Stimulated activated CD4-positive, alpha-beta T cell treated with anti-CD3 and anti-CD28 coated beads, Interleukin-12 subunit alpha, Interleukin-12 subunit beta, amount 100 ng/mL, for 48 hours (primary cell): ENCODE data around the gene DUOX2.
"Not testable (repeated sequence)": the region's sequence is repeated elsewhere in the genome, so short reads cannot be mapped to it uniquely, and the experiment has no call there.

Experiments used
- DNase-seq, 3 donors: peaks; one replicate each; pipeline ENCODE4 v3.0.0-alpha.2; 2020; ENCODE audit warnings: low read depth in 2 of 3, low spot score in 1 of 3

Gene DUOX2

GRCh38 chr15:45102226-45102625 is 11.7 kb downstream of the DUOX2 start:
- DNase-seq: no peak

- DNase-seq: no peak
Observed at GRCh38 chr15:45101749-45102148, 12.2 kb downstream of the DUOX2 start.

GRCh38 chr15:45100884-45101625 is 12.9 kb downstream of the DUOX2 start:
- no peak for DNase-seq

- DNase-seq: no peak
Observed at GRCh38 chr15:45099549-45100165, 14.3 kb downstream of the DUOX2 start.

- DNase-seq: no peak
Observed at GRCh38 chr15:45097466-45097865, 16.5 kb downstream of the DUOX2 start.

GRCh38 chr15:45095661-45096060 is 18.3 kb downstream of the DUOX2 start:
- no peak for DNase-seq

- no peak for DNase-seq
Observed at GRCh38 chr15:45094358-45094730, 19.6 kb downstream of the DUOX2 start.

GRCh38 chr15:45093622-45094357 is 20.2 kb downstream of the DUOX2 start:
- DNase-seq: no peak

- DNase-seq: no peak
Observed at GRCh38 chr15:45093013-45093412, 21.0 kb downstream of the DUOX2 start.

- no peak for DNase-seq
Observed at GRCh38 chr15:45091576-45091975, 22.4 kb downstream of the DUOX2 start.

- DNase-seq: no peak
Observed at GRCh38 chr15:45091161-45091560, 22.8 kb downstream of the DUOX2 start.

- no peak for DNase-seq
Observed at GRCh38 chr15:45089712-45090373, 24.1 kb downstream of the DUOX2 start.

- DNase-seq: no peak
Observed at GRCh38 chr15:45088801-45089711, 24.9 kb downstream of the DUOX2 start.

GRCh38 chr15:45087513-45087912 is 26.5 kb downstream of the DUOX2 start:
- no peak for DNase-seq

- DNase-seq: no peak
Observed at GRCh38 chr15:45084163-45084562, 29.8 kb downstream of the DUOX2 start.

GRCh38 chr15:45083223-45083622 is 30.7 kb downstream of the DUOX2 start:
- no peak for DNase-seq

- not testable (repeated sequence) for DNase-seq
Observed at GRCh38 chr15:45082412-45082811, 31.6 kb downstream of the DUOX2 start.

GRCh38 chr15:45080593-45080992 is 33.4 kb downstream of the DUOX2 start:
- not testable (repeated sequence) for DNase-seq

GRCh38 chr15:45079628-45080246 is 34.2 kb downstream of the DUOX2 start:
- DNase-seq: not testable (repeated sequence)

- DNase-seq: not testable (repeated sequence)
Observed at GRCh38 chr15:45079201-45079600, 34.8 kb downstream of the DUOX2 start.
